Peyer's patch (tissue), 4 donors: Measurements from ENCODE around the gene FRMPD2.
"Not testable (repeated sequence)": the region's sequence is repeated elsewhere in the genome, so short reads cannot be mapped to it uniquely, and the experiment has no call there.

Source experiments
- POLR2A ChIP-seq, 2 donors: fragments of 450-650 bp; IDR thresholded peaks; one replicate each; pipeline ENCODE4 v1.5.1; 2017; ENCODE audit warnings: antibody characterized with exemption in 2 of 2, mild to moderate bottlenecking in 2 of 2, moderate library complexity in 2 of 2
- TF ChIP-seq, protein P1 (sequence below), 6 experiments: fragments of 450-650 bp in 4 of 6; fragments of 200-600 bp in 2 of 6; sonication (generic) in 1 of 6; IDR thresholded peaks; one replicate each; pipeline ENCODE4 v1.5.1; 2017 to 2019; ENCODE audit warnings: antibody characterized with exemption in 6 of 6, mild to moderate bottlenecking in 3 of 6, moderate library complexity in 1 of 6

DNA sequence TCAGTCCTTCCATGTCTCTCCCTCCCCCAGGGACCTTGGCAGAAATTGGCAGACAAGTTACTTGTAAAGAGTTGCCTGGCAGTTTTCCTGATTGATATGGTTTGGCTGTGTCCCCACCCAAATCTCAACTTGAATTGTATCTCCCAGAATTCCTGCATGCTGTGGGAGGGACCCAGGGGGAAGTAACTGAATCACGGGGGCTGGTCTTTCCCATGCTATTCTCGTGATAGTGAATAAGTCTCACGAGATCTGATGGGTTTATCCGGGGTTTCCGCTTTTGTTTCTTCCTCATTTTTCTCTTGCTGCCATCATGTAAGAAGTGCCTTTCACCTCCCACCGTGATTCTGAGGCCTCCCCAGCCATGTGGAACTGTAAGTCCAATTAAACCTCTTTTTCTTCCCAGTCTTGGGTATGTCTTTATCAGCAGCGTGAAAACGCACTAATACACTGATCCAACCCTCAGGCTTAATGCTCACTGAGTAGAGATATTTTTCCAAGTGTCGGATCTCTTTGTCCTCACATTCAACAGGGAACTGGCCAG lies 88.2 kb downstream of the FRMPD2 start:
- TF ChIP-seq, protein P1, sequence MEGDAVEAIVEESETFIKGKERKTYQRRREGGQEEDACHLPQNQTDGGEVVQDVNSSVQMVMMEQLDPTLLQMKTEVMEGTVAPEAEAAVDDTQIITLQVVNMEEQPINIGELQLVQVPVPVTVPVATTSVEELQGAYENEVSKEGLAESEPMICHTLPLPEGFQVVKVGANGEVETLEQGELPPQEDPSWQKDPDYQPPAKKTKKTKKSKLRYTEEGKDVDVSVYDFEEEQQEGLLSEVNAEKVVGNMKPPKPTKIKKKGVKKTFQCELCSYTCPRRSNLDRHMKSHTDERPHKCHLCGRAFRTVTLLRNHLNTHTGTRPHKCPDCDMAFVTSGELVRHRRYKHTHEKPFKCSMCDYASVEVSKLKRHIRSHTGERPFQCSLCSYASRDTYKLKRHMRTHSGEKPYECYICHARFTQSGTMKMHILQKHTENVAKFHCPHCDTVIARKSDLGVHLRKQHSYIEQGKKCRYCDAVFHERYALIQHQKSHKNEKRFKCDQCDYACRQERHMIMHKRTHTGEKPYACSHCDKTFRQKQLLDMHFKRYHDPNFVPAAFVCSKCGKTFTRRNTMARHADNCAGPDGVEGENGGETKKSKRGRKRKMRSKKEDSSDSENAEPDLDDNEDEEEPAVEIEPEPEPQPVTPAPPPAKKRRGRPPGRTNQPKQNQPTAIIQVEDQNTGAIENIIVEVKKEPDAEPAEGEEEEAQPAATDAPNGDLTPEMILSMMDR (IDR thresholded peaks at IDR 0.05) = not testable (repeated sequence)
- not testable (repeated sequence) for TF ChIP-seq POLR2A (IDR thresholded peaks at IDR 0.05)
